ENCODE measurements around the gene THEMIS2. TPM values are rescaled to one million over a fixed set of nuclear protein-coding genes. Genes with fewer than 3 reads are reported as not detected.

The THEMIS2 gene
- polyA plus RNA-seq, 1 donor from 2014 or later = 0.26 TPM

DNA sequence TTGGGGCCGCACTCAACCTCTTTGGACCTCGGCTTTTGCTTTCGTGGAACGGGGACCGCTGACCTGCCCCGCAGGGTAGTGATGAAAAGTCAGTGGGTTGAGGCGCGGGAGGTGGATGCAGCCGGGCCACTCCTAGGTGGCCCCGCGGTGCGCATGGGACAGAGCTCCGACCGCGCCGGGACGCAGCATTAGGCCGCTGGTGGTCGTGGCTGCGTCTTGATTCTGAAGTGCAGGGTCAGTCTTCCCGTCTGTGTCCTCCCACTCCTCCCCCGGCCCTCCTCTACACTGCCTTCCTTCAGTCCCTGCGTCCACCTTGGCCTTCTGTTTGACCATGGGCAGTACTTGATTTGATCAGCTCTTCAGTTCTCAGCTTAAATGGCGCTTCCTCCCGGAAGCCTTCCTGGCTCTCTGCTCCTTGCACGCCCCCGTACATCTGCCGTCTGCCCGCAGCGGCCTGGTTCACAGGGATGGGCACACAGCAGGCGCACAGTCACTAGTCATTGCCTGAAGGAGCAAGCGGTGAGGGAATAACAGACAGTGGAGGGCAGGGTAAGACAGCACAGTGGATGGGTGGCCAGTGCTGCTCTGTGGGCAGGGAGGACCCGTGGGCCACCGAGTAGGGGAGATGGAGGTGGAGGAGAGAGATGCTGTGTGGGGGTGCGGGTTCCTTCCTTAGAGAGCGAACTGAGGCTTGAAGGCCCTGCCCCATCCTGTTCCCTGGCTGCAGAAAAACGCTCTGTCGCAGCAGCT lies 633 bp downstream of the THEMIS2 start:
- Histone ChIP-seq H3K9ac (ENCODE audit: low read length) (peak overlapping the region; percentile 47), H2AFZ (ENCODE audit: low read depth, low read length) (peak overlapping the region; percentile 33), H3K4me2 (ENCODE audit: low read length) (no peak overlapping the region), H4K20me1 (ENCODE audit: insufficient read depth) (no peaks in the 10 kb centered on the region), H3F3A (ENCODE audit: insufficient read depth, low read length, poor library complexity, severe bottlenecking) (no peaks in the 10 kb centered on the region), H3K79me2 (replicated peaks; ENCODE audit: insufficient read depth, low read length) (no peaks in the 10 kb centered on the region), H3K9me3 (ENCODE audit: low read length) (no peaks in the 10 kb centered on the region), H3K27ac (ENCODE audit: low read length) (no peak overlapping the region), H3K27me3 (ENCODE audit: insufficient read depth, low read depth, low read length) (peaks cover 10% of the 10 kb centered on the region), H3K4me3 (ENCODE audit: low read length) (peak overlapping the region; percentile 66), H3K9me2 (ENCODE audit: insufficient read depth, low read length) (no peaks in the 10 kb centered on the region), H3K36me3 (ENCODE audit: insufficient read depth, low read length) (no peaks in the 10 kb centered on the region)
- TF ChIP-seq EP300 (conservative IDR thresholded peaks at IDR 0.05; ENCODE audit: poor library complexity, severe bottlenecking) = no peak
- TF ChIP-seq, protein P1, sequence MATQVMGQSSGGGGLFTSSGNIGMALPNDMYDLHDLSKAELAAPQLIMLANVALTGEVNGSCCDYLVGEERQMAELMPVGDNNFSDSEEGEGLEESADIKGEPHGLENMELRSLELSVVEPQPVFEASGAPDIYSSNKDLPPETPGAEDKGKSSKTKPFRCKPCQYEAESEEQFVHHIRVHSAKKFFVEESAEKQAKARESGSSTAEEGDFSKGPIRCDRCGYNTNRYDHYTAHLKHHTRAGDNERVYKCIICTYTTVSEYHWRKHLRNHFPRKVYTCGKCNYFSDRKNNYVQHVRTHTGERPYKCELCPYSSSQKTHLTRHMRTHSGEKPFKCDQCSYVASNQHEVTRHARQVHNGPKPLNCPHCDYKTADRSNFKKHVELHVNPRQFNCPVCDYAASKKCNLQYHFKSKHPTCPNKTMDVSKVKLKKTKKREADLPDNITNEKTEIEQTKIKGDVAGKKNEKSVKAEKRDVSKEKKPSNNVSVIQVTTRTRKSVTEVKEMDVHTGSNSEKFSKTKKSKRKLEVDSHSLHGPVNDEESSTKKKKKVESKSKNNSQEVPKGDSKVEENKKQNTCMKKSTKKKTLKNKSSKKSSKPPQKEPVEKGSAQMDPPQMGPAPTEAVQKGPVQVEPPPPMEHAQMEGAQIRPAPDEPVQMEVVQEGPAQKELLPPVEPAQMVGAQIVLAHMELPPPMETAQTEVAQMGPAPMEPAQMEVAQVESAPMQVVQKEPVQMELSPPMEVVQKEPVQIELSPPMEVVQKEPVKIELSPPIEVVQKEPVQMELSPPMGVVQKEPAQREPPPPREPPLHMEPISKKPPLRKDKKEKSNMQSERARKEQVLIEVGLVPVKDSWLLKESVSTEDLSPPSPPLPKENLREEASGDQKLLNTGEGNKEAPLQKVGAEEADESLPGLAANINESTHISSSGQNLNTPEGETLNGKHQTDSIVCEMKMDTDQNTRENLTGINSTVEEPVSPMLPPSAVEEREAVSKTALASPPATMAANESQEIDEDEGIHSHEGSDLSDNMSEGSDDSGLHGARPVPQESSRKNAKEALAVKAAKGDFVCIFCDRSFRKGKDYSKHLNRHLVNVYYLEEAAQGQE (IDR thresholded peaks at IDR 0.05; ENCODE audit: borderline replicate concordance) = no peak
- TF ChIP-seq TAF1 (IDR thresholded peaks at IDR 0.05; ENCODE audit: low read depth) = no peak
- no peak for TF ChIP-seq SMC3 (conservative IDR thresholded peaks at IDR 0.05; ENCODE audit: poor library complexity)
- no peak for TF ChIP-seq POLR2AphosphoS5 (IDR thresholded peaks at IDR 0.05)
- no peak for TF ChIP-seq RAD21 (conservative IDR thresholded peaks at IDR 0.05)
- no peak for TF ChIP-seq EZH2 (IDR thresholded peaks at IDR 0.05; ENCODE audit: borderline replicate concordance, insufficient read depth, low read length, poor library complexity, severe bottlenecking)
- TF ChIP-seq, protein P2, sequence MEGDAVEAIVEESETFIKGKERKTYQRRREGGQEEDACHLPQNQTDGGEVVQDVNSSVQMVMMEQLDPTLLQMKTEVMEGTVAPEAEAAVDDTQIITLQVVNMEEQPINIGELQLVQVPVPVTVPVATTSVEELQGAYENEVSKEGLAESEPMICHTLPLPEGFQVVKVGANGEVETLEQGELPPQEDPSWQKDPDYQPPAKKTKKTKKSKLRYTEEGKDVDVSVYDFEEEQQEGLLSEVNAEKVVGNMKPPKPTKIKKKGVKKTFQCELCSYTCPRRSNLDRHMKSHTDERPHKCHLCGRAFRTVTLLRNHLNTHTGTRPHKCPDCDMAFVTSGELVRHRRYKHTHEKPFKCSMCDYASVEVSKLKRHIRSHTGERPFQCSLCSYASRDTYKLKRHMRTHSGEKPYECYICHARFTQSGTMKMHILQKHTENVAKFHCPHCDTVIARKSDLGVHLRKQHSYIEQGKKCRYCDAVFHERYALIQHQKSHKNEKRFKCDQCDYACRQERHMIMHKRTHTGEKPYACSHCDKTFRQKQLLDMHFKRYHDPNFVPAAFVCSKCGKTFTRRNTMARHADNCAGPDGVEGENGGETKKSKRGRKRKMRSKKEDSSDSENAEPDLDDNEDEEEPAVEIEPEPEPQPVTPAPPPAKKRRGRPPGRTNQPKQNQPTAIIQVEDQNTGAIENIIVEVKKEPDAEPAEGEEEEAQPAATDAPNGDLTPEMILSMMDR (IDR thresholded peaks at IDR 0.05; ENCODE audit: poor library complexity, severe bottlenecking) = no peak
- TF ChIP-seq MXI1 (conservative IDR thresholded peaks at IDR 0.05; ENCODE audit: poor library complexity, severe bottlenecking) = no peak

DNA sequence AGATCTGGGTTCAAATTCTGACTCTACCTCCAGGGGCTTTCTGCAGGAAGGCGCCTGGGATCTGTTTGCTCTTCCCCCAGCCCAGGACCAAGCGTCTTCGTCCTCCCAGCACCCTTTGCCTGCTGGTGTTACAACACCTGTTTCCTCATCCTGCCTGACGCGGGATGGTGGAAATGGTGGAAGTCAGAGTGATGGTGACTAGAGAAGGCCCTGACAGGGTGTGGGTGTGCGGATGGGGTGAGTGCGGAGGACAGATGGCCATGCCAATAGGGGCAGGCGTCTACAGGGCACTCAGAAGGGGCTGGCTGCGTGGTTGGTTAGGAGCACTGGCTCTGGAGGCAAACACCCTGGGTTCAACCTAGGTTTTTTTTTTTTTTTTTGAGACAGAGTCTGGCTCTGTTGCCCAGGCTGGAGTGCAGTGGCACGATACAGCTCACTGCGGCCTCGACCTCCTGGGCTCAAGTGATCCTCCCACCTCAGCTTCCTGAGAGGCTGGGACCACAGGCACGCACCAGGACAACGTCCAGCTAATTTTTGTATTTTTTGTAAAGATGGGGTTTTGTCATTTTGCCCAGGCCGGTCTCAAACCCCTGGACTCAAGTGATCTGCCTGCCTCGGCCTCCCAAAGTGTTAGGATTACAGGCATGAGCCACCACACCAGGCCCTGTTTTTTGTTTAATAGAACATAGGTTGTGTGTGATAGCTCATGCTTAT lies 1.5 kb downstream of the THEMIS2 start:
- Histone ChIP-seq H3K4me3 (ENCODE audit: low read length) (no peak overlapping the region), H3K27ac (ENCODE audit: low read length) (no peak overlapping the region)

More for the DNA sequence above, 1.5 kb downstream of the THEMIS2 start:
- Histone ChIP-seq H3K79me2 (replicated peaks; ENCODE audit: insufficient read depth, low read length) (no peaks in the 10 kb centered on the region), H3K9ac (ENCODE audit: low read length) (no peak overlapping the region), H2AFZ (ENCODE audit: low read depth, low read length) (no peak overlapping the region), H3K9me3 (ENCODE audit: low read length) (no peaks in the 10 kb centered on the region), H3F3A (ENCODE audit: insufficient read depth, low read length, poor library complexity, severe bottlenecking) (no peaks in the 10 kb centered on the region), H3K9me2 (ENCODE audit: insufficient read depth, low read length) (no peaks in the 10 kb centered on the region), H3K4me2 (ENCODE audit: low read length) (no peak overlapping the region), H3K27me3 (ENCODE audit: insufficient read depth, low read depth, low read length) (peaks cover 10% of the 10 kb centered on the region), H4K20me1 (ENCODE audit: insufficient read depth) (no peaks in the 10 kb centered on the region), H3K36me3 (ENCODE audit: insufficient read depth, low read length) (no peaks in the 10 kb centered on the region)
- TF ChIP-seq, protein P2 (IDR thresholded peaks at IDR 0.05; ENCODE audit: poor library complexity, severe bottlenecking) = no peak
- no peak for TF ChIP-seq TAF1 (IDR thresholded peaks at IDR 0.05; ENCODE audit: low read depth)
- no peak for TF ChIP-seq SMC3 (conservative IDR thresholded peaks at IDR 0.05; ENCODE audit: poor library complexity)
- no peak for TF ChIP-seq EP300 (conservative IDR thresholded peaks at IDR 0.05; ENCODE audit: poor library complexity, severe bottlenecking)
- no peak for TF ChIP-seq RAD21 (conservative IDR thresholded peaks at IDR 0.05)

Measured in neural cell (in vitro differentiated cells).